ENCODE results near the gene R3HDM2.
"Not testable (repeated sequence)": the region's sequence is repeated elsewhere in the genome, so short reads cannot be mapped to it uniquely, and the experiment has no call there.

Gene R3HDM2

GRCh38 chr12:57352166-57352565 lies 78.7 kb downstream of the R3HDM2 start:
- TF ChIP-seq, protein P1, sequence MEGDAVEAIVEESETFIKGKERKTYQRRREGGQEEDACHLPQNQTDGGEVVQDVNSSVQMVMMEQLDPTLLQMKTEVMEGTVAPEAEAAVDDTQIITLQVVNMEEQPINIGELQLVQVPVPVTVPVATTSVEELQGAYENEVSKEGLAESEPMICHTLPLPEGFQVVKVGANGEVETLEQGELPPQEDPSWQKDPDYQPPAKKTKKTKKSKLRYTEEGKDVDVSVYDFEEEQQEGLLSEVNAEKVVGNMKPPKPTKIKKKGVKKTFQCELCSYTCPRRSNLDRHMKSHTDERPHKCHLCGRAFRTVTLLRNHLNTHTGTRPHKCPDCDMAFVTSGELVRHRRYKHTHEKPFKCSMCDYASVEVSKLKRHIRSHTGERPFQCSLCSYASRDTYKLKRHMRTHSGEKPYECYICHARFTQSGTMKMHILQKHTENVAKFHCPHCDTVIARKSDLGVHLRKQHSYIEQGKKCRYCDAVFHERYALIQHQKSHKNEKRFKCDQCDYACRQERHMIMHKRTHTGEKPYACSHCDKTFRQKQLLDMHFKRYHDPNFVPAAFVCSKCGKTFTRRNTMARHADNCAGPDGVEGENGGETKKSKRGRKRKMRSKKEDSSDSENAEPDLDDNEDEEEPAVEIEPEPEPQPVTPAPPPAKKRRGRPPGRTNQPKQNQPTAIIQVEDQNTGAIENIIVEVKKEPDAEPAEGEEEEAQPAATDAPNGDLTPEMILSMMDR (IDR thresholded peaks at IDR 0.05; ENCODE audit: low read depth, low read length): no peak

DNA sequence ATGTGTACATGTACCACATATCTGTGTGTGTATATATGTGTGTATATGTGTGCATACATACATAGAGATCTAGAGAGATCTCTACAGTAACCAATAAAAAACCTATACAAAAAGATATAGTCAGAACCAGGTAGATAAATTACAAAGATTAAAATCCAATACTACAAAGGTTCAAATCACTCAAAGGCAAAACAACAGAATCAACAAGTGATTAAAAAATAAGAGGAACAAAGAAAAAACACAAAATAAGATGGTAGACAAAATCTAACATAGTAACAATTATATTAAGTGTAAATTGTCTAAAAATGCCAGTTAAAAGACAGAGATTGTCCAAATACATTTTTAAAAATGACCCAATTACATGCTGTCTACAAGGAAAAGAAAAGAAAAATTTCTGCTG lies 83.6 kb downstream of the R3HDM2 start:
- TF ChIP-seq, protein P1 (IDR thresholded peaks at IDR 0.05; ENCODE audit: low read depth, low read length): no peak

More at GRCh38 chr12:57352166-57352565, 78.7 kb downstream of the R3HDM2 start:
- H3K4me3 ChIP-seq (ENCODE audit: low read depth, low read length): no peak overlapping the region

GRCh38 chr12:57343703-57344378 lies 87.0 kb downstream of the R3HDM2 start:
- TF ChIP-seq, protein P1 (IDR thresholded peaks at IDR 0.05; ENCODE audit: low read depth, low read length): no peak
- no peak overlapping the region for H3K4me3 ChIP-seq (ENCODE audit: low read depth, low read length)

More for the DNA sequence above, 83.6 kb downstream of the R3HDM2 start:
- H3K4me3 ChIP-seq (ENCODE audit: low read depth, low read length): no peak overlapping the region

GRCh38 chr12:57342207-57342691 lies 88.6 kb downstream of the R3HDM2 start:
- TF ChIP-seq, protein P1 (IDR thresholded peaks at IDR 0.05; ENCODE audit: low read depth, low read length): no peak
- H3K4me3 ChIP-seq (ENCODE audit: low read depth, low read length): no peak overlapping the region

- no peak overlapping the region for H3K4me3 ChIP-seq (ENCODE audit: low read depth, low read length)
- TF ChIP-seq, protein P1 (IDR thresholded peaks at IDR 0.05; ENCODE audit: low read depth, low read length): no peak
Observed at GRCh38 chr12:57341275-57341990, 89.4 kb downstream of the R3HDM2 start.

DNA sequence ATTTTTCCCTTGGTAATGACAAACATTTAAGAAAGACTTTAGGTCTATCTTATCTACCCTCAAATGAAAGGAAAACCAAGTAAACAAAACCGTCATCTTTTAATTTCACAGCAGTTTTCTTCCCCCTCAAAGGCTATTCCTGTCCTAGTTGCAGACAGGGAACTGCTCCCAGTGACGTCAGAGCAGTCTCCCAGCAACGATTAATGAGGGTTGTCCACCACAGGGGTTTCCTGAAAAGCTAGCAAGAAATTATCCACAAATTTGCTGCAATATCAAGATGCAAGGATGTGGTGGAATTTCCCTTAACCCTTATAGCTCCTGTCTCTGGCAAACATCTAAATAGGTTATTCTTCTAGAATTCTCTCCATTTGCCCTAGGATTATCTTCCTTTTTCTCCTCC lies 90.7 kb downstream of the R3HDM2 start:
- TF ChIP-seq, protein P1 (IDR thresholded peaks at IDR 0.05; ENCODE audit: low read depth, low read length): no peak
- no peak overlapping the region for H3K4me3 ChIP-seq (ENCODE audit: low read depth, low read length)

DNA sequence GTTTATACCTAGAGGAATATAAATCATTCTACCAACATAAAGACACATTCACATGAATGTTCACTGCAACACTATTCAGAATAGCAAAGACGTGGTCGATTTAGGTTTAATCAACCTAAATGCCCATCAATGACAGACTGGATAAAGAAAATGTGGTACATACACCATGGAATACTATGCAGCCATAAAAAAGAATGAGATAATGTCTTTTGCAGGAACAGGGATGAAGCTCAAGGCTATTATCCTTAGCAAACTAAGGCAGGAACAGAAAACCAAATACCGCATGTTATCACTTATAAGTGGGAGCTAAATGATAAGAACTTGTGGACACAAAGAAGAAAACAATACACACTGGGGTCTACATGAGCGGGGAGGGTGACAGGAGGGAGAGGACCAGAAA lies 94.5 kb downstream of the R3HDM2 start:
- H3K4me3 ChIP-seq (ENCODE audit: low read depth, low read length): not testable (repeated sequence)

Measured in WI38 (cell line).